Astrocyte (in vitro differentiated cells and primary cell): Measurements from ENCODE around the gene PIR.

ENCODE experiments used
- EZH2 ChIP-seq: IDR thresholded peaks from 2 replicates; pipeline ENCODE4 v1.6.1; 2012; ENCODE audit warnings: mild to moderate bottlenecking, low read length, inconsistent platforms; ENCODE audit not compliant: insufficient read depth
- TF ChIP-seq, protein P1 (sequence below): IDR thresholded peaks from 2 replicates; pipeline ENCODE4 v1.5.1; 2011; ENCODE audit warnings: low read depth, mild to moderate bottlenecking, inconsistent platforms, low read length, moderate library complexity; ENCODE audit not compliant: insufficient read depth

DNA sequence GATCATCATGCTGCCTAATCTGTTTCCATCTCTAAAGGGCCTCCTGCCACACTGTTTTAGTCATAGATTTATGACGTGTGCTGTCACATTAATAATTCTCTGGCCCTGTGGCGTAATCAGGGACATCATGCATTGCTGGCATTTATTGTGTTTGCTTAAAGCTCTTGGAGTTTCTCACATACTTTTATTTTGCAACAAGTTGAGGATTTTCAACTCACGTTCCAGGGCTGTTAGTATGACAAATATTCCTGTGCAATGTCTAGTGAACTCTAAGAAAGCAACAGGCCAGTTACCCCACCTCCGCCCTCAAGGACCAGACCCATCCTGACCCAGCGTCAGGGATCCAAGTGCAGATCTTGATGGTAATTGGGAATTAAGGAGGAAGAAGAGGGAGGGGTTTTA is 150.1 kb downstream of the PIR start:
- TF ChIP-seq, protein P1, sequence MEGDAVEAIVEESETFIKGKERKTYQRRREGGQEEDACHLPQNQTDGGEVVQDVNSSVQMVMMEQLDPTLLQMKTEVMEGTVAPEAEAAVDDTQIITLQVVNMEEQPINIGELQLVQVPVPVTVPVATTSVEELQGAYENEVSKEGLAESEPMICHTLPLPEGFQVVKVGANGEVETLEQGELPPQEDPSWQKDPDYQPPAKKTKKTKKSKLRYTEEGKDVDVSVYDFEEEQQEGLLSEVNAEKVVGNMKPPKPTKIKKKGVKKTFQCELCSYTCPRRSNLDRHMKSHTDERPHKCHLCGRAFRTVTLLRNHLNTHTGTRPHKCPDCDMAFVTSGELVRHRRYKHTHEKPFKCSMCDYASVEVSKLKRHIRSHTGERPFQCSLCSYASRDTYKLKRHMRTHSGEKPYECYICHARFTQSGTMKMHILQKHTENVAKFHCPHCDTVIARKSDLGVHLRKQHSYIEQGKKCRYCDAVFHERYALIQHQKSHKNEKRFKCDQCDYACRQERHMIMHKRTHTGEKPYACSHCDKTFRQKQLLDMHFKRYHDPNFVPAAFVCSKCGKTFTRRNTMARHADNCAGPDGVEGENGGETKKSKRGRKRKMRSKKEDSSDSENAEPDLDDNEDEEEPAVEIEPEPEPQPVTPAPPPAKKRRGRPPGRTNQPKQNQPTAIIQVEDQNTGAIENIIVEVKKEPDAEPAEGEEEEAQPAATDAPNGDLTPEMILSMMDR: no peak
- no peak for TF ChIP-seq EZH2
